GM21737 (cell line): ENCODE measurements around the gene TPM1.
"Not testable (repeated sequence)": the region's sequence is repeated elsewhere in the genome, so short reads cannot be mapped to it uniquely, and the experiment has no call there.

ENCODE experiments used
- ATAC-seq: cut with Tn5 transposase; IDR thresholded peaks from one replicate; pipeline ENCODE4 v1.9.1; 2021; ENCODE audit warnings: mild to moderate bottlenecking, moderate library complexity; ENCODE audit not compliant: unreplicated experiment

Gene TPM1

DNA sequence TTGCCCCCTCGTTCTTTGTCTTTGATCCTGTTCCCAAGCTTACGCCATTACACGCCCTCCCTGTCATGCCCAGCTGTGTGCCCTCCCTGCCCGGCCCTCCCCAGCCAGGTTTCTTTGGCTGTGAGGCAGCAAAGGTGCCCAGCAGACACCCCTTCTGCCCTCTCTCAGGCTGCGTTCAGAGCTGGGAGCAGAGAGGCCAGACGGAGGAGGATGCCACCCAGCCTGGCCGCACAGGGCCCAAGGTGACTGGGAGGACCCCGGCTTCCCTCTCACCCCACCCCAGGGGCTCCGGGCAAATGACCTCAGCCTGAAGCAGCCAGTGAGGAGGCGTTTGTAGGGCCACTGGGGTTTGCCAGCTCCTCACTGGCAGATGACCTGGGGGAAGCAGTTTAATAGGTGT, 48.3 kb downstream of the TPM1 start:
- no peak for ATAC-seq

DNA sequence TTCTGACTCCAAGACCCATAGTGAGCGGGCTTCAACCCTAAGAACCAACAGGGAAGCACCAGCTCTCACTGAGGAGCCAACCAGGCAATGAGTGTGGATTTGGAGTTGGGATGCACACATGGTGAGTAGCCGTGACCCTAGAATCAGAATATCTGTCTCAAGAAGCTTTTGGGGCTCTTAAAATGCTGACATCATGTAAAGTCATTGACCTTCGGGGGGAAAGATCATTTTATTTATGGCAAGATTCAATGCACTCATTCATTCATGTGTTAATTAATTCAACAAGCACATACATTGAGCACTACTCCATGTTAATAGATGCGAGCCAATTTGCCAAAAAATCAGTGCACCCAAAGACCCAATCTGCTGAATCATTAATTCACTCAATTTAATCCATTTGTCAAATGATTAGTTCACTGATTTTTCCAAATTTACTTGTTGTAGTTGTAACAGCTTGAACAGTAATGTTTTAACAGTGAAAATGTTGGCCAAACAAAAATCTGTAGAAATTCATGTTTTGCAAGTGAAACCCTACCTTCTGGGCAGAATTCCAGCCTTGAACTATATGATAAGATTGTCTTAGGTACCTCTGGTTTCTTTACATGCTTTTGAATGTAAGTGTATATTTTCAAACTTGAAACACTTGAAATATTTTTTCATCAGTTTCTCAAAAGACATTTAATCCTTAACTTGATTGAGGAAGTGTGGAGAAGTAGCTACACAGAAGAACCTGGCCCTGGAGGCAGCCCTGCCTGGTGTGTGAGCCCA, 49.3 kb downstream of the TPM1 start:
- ATAC-seq = no peak

DNA sequence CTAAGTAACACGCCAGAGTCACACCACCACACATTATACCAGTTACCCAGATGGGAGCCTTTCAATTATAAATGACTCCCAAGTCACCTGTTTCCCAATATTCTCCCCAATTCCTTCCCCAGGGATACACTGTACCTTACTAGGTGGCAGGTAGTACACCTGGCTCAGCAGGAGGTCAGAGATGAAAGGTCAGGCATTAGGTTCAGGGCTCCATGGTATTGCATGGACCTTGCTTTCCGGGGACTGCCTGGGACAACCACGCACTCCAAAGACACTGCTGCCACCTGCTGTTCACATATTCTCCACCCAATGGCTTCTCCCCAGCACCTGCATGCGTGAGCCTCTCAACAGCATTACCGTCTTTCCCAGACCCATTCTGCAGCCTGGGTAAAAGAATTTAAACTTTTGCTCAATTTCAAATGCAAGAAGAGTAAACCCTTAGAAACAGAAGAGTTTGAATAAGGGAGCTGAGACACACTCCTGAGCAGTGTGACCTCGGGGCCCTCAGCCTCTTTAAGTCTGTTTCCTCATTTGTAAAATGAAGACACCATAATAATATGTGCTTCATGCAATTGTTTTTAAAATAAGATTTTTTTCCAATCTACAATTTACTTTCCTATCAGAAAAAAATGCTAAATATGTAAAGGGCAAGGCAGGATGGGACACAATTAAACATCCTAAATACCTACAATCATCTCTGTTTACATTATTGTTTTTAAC, 51.1 kb downstream of the TPM1 start:
- no peak for ATAC-seq

DNA sequence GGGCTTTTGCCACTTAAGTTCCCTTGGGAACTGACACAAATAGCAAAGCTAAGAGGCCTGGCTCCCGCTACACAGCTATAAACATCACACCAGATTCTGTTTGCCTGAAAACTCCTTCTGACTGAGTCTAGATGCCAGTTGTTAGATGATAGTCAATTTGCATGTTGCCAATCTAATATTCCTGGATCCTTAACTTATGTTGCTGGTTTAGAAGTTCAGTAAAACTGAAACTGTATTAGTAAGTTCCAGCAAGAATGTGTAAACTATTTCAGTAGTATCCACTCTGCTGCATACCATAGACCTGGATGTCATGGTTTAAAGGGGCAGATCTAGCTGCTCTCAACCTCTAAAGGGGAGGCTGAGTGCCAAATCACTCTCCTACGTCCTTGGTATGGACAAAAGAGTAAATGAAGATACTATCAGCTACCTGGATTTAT, 52.0 kb downstream of the TPM1 start:
- no peak for ATAC-seq

DNA sequence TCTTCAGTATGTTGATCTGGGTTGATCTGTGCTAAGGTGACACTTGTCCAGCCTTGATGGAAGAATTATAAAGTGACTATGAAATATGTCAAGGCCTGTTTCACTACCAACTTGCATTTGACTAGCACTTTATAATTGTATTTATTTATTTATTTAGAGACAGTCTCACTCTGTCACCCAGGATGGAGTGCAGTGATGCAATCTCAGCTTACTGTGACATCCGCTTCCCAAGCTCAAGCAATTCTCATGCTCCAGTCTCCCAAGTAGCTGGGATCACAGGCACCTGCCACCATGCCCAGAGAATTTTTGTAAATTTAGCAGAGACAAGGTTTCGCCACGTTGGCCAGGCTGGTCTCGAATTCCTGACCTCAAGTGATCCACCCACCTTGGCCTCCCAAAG, 53.6 kb downstream of the TPM1 start:
- ATAC-seq = no peak

DNA sequence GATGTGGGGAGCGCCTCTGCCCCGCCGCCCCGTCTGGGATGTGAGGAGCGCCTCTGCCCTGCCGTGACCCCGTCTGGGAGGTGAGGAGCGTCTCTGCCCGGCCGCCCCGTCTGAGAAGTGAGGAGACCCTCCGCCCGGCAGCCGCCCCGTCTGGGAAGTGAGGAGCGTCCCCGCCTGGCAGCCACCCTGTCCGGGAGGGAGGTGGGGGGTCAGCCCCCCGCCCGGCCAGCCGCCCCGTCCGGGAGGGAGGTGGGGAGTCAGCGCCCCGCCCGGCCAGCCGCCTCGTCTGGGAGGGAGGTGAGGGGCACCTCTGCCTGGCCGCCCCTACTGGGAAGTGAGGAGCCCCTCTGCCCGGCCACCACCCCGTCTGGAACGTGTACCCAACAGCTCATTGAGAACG, 56.4 kb downstream of the TPM1 start:
- not testable (repeated sequence) for ATAC-seq

DNA sequence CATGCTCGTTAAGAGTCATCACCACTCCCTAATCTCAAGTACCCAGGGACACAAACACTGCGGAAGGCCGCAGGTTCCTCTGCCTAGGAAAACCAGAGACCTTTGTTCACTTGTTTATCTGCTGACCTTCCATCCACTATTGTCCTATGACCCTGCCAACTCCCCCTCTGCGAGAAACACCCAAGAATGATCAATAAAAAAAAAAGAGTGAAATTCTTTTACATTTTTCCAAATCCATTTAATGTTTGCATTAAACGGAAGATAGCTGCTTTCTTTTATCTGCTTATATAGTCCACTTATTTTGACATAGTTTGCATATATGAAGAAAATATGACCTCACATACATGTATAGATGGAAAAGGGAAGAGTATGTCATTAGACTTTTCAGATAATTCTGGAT, 57.0 kb downstream of the TPM1 start:
- not testable (repeated sequence) for ATAC-seq

DNA sequence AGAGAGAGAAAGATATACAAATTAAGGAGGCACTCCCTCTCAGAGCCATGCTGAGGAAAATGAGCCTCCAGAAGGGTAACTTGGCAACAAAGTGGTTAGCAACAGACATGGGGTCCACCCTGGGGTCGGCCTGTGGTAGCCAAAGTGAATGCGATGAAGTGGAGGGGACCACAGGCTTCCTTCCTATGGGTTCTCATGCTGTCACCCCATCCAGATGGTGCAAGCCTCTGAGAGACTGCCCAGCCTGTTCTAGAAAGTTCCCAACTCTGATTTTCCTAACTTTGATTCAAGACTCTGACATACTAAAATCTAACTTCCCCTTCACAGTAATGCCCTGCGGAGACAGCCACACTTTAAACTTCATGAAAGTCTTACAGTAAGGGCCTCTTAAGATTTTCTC, 60.9 kb downstream of the TPM1 start:
- ATAC-seq = no peak

DNA sequence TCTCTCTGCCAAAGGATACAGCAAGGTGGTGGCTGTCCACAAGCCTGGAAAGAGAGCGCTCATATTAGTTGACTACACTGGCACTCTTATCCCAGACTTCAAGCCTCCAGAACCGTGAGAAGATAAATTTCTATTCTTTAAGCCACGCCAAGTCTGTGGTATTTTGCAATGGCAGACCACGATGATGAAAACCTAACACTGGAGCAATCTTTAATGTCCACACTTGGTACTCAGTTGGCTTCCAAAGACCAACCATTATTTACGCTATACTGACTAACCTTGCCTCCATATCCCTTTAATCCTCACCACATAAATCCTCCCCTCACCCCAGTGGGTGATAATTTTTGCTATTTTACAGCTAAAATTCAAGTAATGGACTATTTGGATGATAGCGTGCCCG, 62.2 kb downstream of the TPM1 start:
- ATAC-seq = no peak

DNA sequence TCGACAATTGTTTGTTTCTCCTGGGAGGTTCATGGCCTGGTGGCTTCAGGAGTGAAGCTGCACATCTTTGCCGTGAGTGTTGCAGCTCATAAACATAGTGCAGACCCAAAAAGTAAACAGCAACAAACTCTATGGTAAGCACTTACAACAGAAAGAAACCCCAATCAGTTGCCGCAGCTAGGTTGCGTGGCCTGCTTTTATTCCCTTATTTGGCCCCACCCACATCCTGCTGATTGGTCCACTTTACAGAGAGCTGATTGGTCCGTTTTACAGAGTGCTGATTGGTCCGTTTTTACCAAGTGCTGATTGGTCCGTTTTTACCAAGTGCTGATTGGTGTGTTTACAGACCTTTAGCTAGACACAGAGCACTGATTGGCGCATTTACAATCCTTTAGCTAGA, 62.8 kb downstream of the TPM1 start:
- not testable (repeated sequence) for ATAC-seq

DNA sequence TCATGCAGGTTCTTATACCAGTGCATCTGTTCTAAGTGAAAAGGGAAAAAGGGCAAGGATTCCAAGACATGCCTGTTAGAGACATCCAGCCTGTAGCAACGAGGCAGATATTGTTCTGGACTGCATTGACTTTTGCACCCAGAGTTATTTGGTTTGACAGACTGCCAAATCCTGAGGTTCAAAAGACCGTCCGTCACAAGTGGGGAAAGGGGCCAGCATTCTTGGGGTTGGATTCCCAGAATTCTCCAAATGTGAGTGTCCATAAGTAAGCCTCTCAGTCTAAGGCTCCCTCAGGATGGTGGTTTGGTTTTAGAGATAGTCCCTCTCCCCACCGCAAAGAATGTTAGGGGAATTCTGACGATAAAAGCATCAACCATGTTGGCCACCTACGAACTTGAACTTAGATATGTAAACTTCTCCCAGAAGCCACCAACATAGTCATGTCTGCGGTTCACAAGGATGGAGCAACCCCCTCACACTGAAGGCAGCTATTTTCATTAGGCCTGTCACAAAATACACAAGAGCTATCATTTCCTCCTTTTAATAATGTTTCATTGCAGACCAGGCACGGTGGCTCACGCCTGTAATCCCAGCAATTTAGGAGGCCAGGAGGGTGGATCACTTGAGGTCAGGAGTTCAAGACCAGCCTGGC, 65.5 kb downstream of the TPM1 start:
- ATAC-seq = no peak

DNA sequence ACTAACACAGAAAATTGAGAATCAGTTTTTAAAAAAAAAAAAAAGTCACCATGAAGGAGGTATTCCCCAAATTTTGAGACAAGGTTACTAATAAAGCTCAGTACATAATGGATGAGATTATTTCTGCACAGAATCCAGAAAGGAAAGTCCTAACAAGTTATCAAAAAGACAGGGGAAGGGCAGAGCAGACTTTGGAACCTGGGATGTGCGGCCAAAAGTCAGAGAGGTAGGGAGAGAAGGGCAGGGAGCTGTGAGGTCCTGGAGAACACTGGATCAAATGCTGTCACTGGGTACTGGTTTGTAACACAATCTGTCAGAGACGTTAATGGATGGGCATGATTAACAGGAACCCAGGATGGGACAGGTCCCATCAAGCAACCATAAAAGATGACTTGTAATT, 67.0 kb downstream of the TPM1 start:
- no peak for ATAC-seq

DNA sequence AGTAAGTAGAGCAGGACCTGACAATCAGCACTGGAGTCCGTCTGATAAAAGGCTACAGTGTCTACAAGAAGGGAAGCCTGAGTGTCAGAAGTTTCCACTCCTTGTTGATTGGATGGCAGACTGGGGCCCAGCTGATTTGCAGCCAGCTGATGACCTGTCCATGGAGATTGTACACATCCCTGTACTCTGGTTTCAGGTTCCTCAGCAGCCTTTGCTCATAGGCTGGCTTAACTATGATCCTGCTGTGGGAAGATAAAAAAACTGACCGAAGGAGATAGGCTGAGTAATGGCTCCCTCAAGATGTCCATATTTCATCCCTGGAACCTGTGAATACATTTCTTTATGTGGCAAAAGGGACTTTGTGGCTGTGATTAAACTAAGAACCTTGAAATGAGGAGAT, 67.4 kb downstream of the TPM1 start:
- no peak for ATAC-seq

DNA sequence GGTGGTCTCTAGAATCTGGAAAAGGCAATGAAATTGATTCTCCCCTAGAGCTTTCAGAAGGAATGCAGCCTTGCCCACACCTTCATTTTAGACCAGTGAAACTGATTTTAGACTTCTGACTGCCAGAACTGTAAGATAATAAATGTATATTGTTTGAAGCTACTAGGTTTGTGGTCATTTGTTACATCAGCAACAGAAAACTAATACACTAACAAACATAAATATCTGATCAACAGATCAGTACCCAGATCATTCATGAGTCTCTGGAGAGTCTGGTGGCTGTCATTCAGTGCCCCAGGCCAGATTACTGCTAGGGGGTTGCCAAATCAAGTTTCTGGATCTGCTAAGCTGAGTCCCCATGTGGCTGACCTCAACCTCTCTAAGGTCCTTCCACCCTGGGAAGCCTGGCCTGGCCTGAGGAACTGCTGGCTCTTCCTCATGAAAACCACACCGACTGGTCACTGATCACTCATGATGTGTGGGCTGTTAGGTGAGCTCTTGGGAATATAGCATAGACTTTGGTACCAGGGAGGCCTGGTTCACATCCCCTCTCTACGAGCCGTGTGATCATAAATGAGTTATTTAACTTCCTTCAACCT, 68.0 kb downstream of the TPM1 start:
- ATAC-seq = no peak

DNA sequence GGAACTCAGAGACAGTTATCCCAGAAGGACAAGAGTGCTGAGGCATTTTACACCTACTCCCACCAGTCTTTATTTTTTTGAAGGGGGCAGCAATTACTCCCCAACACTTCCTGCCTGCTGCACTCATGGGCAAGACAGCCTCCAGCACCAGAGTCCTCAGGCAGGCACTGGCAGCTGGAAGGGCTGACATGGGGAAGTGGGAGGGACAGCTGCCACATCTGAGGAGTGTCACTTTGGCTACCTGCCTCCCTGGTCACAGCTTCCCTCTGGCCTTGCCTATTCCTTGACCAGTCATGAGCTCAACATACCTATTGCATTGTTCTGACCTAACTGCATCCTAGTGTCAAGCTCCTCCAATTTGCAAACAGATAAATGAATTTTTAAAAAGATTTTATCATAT, 68.9 kb downstream of the TPM1 start:
- no peak for ATAC-seq

DNA sequence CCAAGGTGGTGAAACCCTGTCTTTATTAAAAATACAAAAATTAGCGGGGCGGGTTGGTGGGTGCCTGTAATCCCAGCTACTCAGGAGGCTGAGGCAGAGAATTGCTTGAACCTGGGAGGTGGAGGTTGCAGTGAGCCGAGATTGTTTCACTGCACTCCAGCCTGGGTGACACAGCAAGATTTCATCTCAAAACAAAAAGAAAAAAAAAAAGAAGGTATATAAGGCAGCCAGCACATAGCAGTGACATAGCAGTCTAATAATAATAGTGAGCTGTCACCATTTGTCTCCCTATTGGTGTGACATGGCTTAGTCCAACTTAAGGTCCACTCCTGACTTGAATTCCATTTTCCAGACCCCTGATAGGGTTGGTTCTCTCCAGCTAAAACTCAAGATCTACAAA, 70.3 kb downstream of the TPM1 start:
- no peak for ATAC-seq

DNA sequence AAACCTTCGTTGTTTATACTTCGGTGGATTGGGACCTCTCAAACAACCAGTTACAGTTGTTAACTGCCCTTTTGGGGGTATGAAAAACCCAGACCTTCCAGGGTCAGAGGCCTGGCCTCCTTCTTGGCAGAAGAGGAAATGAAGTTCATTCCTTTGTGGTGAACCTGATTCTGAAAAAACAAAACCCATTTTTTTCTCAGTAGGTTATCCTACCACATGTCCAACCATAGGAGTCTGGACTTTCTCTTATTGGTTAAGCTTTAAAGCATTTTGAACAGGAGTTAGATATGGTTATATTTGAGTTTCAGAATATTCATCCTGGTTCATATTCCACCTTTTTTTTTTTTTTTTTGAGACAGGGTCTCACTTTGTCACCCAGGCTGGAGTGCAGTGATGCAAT, 71.9 kb downstream of the TPM1 start:
- no peak for ATAC-seq
